ENCODE measurements around the gene LIF. TPM values are rescaled to one million over a fixed set of nuclear protein-coding genes. Genes with fewer than 3 reads are reported as not detected.

The LIF gene
- total and polyA plus RNA-seq, 2 of the 4 experiments (the other 2 are of a cell fraction), result 130 to 214 TPM

DNA sequence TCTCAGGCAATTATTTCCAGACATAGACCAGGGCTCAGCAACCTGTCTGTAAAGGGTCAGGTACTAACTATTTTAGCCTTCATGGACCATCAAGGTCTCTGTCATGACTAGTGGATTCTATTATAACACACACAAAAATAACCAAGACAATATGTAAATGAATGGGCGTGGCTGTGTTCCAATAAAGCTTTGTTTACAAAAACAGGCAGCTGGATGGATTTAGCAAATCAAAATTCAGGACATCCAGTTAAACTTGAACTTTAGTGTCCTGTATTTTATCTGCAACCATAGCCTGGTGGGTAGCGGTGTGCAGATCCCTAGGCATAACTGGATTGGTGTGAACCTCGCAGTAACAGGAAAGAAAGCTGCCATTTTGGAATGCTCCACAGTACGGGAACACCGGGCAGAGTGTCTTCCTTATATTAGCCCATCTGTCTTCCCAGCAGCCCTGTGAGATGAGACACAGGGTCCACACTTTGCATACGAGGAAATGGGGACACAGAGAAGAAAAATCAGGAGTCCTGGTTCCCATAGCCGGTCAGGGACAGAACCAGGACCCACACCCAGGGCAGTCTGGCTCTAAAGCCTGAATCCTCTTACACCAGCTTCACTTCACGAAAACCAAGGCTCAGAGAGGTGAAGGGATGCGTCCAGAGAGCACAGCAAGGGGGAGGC, 15.6 kb downstream of the LIF start:
- ChIA-PET POLR2A (ENCODE audit: unreplicated experiment) (no interaction called here), CTCF (no interaction called here)
- 0 out of 2 replicates have a peak overlapping the region, but pooled peaks have one; percentile 9 for H3K14ac ChIP-seq (replicated peaks; ENCODE audit: low read depth, low read length)

More for the DNA sequence above, 15.6 kb downstream of the LIF start:
- intact Hi-C loops (cut with micrococcal nuclease), result no loop called here
- peak overlapping the region; percentile 29; the same call in 1 of the 2 replicates for H2BK20ac ChIP-seq (ENCODE audit: low read depth, low read length)
- dilution Hi-C loops (cut with HindIII; ENCODE audit: low sequenced_read_pairs, unreplicated experiment), result no loop called here
- no peak overlapping the region for H3K18ac ChIP-seq (ENCODE audit: low read depth, low read length)
- H3K4ac ChIP-seq (ENCODE audit: low read depth, low read length), result peak overlapping the region; percentile 44
- no peaks in the 10 kb centered on the region for H4K20me1 ChIP-seq (ENCODE audit: insufficient read depth, low read length)
- no peak overlapping the region for H3K56ac ChIP-seq (ENCODE audit: extremely low read depth, insufficient read depth, low read length)
- TF ChIP-seq MXI1 (IDR thresholded peaks at IDR 0.05; ENCODE audit: borderline replicate concordance, low read depth, low read length), result no peak
- TF ChIP-seq SMC3 (IDR thresholded peaks at IDR 0.05; ENCODE audit: low read depth, low read length), result no peak
- TF ChIP-seq POLR2A (IDR thresholded peaks at IDR 0.05; ENCODE audit: low read depth, low read length), result no peak
- TF ChIP-seq, protein P1, sequence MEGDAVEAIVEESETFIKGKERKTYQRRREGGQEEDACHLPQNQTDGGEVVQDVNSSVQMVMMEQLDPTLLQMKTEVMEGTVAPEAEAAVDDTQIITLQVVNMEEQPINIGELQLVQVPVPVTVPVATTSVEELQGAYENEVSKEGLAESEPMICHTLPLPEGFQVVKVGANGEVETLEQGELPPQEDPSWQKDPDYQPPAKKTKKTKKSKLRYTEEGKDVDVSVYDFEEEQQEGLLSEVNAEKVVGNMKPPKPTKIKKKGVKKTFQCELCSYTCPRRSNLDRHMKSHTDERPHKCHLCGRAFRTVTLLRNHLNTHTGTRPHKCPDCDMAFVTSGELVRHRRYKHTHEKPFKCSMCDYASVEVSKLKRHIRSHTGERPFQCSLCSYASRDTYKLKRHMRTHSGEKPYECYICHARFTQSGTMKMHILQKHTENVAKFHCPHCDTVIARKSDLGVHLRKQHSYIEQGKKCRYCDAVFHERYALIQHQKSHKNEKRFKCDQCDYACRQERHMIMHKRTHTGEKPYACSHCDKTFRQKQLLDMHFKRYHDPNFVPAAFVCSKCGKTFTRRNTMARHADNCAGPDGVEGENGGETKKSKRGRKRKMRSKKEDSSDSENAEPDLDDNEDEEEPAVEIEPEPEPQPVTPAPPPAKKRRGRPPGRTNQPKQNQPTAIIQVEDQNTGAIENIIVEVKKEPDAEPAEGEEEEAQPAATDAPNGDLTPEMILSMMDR (conservative IDR thresholded peaks at IDR 0.05; ENCODE audit: low read depth, low read length), result no peak
- TF ChIP-seq, protein P2, sequence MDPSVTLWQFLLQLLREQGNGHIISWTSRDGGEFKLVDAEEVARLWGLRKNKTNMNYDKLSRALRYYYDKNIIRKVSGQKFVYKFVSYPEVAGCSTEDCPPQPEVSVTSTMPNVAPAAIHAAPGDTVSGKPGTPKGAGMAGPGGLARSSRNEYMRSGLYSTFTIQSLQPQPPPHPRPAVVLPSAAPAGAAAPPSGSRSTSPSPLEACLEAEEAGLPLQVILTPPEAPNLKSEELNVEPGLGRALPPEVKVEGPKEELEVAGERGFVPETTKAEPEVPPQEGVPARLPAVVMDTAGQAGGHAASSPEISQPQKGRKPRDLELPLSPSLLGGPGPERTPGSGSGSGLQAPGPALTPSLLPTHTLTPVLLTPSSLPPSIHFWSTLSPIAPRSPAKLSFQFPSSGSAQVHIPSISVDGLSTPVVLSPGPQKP (IDR thresholded peaks at IDR 0.05; ENCODE audit: borderline replicate concordance, low read depth, low read length), result no peak
- TF ChIP-seq FOS (IDR thresholded peaks at IDR 0.05; ENCODE audit: low read depth, low read length), result no peak
- no peak for TF ChIP-seq MAZ (IDR thresholded peaks at IDR 0.05; ENCODE audit: borderline replicate concordance, low read depth, low read length)
- TF ChIP-seq RFX5 (IDR thresholded peaks at IDR 0.05; ENCODE audit: low read depth, low read length), result no peak
- no peak for TF ChIP-seq MAFK (IDR thresholded peaks at IDR 0.05; ENCODE audit: low read depth, low read length)
- no peak for TF ChIP-seq RAD21 (IDR thresholded peaks at IDR 0.05; ENCODE audit: low read length)
- TF ChIP-seq BHLHE40 (IDR thresholded peaks at IDR 0.05; ENCODE audit: low read depth, low read length), result no peak
- 80% methylated on average over 1 of the region's 9 CpGs; no CpG with 5 or more reads in 1 of the 2 experiments for WGBS, 2 experiments (ENCODE audit: extremely low coverage in 2 of 2, insufficient read length in 1 of 2)
- H2AK9ac ChIP-seq (replicated peaks; ENCODE audit: low read depth, low read length, poor library complexity), result no peak overlapping the region
- H3K36me3 ChIP-seq (ENCODE audit: control insufficient read depth, insufficient read depth, low read length), result no peaks in the 10 kb centered on the region
- H3K9ac ChIP-seq (ENCODE audit: low read depth, low read length), result no peak overlapping the region
- no peak for DNase-seq
- peak overlapping the region; percentile 74; the same call in 1 of the 3 replicates for H2BK15ac ChIP-seq (ENCODE audit: low read depth, low read length)
- BruUV-seq (replicated peaks), result no TSS peak
- H4K91ac ChIP-seq (ENCODE audit: insufficient read depth, low read depth, low read length), result peak overlapping the region; percentile 50
- H3K79me1 ChIP-seq (ENCODE audit: low read depth in 1 of 2, low read length in 2 of 2), result no peaks in the 10 kb centered on the region
- peak overlapping the region; percentile 25; the same call in 1 of the 2 replicates for H2AK5ac ChIP-seq (ENCODE audit: low read depth, low read length)
- H3K27me3 ChIP-seq (ENCODE audit: control insufficient read depth, insufficient read depth, low read length), result no peaks in the 10 kb centered on the region
- H3K4me3 ChIP-seq (ENCODE audit: insufficient read depth, low read depth, low read length), result no peak overlapping the region
- H2BK5ac ChIP-seq (ENCODE audit: low read depth, low read length, poor library complexity, severe bottlenecking), result no peak overlapping the region
- H4K5ac ChIP-seq (ENCODE audit: low read depth, low read length), result no peak overlapping the region; the same call in 1 of the 2 replicates
- no peak for ATAC-seq (ENCODE audit: low read depth)
- in situ Hi-C loops (cut with MboI; ENCODE audit: low sequenced_read_pairs), result no loop called here
- H2BK120ac ChIP-seq (ENCODE audit: low read depth, low read length), result peak overlapping the region; percentile 3; the same call in 1 of the 2 replicates
- H3K4me2 ChIP-seq (ENCODE audit: low read depth, low read length), result no peak overlapping the region
- no peaks in the 10 kb centered on the region for H3K9me3 ChIP-seq (ENCODE audit: control insufficient read depth, insufficient read depth, low read length)
- no peak overlapping the region for H4K8ac ChIP-seq (ENCODE audit: low read depth in 2 of 2, low read length in 2 of 2)
- H3K4me1 ChIP-seq (ENCODE audit: control insufficient read depth, insufficient read depth, low read length), result peaks cover 19% of the 10 kb centered on the region
- no peak overlapping the region for H3K23ac ChIP-seq (ENCODE audit: low read depth, low read length)
- peaks cover 8% of the 10 kb centered on the region for H3K9me1 ChIP-seq (ENCODE audit: insufficient read depth, low read length)
- H2AFZ ChIP-seq (replicated peaks; ENCODE audit: low read length, poor library complexity), result peak overlapping the region; percentile 23
- H3K27ac ChIP-seq (ENCODE audit: insufficient read depth, low read length), result no peak overlapping the region
